GM19239 (cell line): ENCODE data around the gene CDH24.

Source experiments
- DNase-seq: peaks from one replicate; pipeline ENCODE4 v3.0.0; 2011; ENCODE audit warnings: low spot score; ENCODE audit not compliant: insufficient read length
- FAIRE-seq: peaks from 2 replicates; lab custom pipeline; 2011; peaks lifted over from hg19 to GRCh38; lab: Jason Lieb, UNC

The CDH24 gene

DNA sequence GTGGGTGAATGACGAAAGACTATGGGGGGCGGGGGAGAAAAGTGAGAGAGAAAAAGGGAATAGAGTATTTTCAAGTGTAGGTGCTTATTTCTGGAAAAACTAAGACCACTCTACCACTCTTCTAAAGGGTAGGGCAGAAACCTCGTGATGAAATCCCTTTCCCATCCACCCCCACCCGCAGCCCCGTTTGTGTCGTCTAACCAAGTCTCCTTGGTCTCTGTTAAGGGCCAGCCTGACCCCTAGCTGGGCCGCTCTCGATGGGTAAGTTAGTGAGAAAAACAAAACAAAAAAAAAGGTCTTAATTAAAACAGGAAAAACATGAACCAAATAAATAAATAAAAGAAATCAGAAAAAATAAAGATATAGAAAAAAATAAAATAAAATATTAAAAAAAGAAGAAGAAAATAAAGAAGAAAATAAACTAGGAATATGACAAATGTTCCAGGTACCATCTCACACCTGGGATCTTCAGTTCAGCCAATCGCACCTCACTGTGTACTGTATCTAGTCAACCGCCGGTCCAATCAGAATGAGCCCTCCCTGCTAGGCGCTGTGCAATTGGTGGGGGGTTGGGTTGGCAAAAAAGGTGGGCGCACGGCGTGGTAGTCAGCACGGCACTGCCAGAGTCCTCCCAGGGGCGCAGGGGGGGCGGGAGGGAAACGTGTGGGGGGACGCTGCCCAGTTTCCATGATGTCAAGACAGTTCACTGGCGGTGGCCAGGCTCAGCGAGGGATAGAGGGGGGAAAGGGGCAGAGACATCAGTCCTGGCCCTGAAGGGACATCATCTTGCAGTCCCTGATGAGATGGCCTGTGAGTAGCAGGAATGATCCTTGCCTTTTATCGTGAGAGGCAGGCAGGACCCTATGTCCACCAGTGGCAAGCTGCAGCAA is 9.8 kb upstream of the CDH24 start:
- no peak for DNase-seq
- FAIRE-seq: no peak

DNA sequence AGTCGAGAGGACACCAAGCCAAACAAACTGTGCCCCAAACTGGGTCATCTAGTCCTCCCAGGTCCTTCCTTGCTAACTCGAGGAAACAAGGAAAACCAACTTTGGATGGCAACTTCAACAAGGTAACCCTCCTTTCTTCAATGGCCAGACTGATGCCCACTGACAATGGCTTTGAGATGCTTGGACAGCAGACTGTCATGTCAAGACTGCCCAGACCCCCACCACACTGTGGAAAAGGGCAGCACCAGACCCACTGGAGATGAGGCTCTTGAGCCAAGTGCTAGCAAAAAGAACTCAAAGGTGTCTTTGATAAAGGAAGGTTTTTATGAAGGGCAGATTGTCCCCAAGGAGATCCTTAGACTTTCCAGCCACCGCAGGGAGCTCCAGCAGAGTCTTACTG is 9.0 kb upstream of the CDH24 start:
- no peak for FAIRE-seq
- DNase-seq: no peak

DNA sequence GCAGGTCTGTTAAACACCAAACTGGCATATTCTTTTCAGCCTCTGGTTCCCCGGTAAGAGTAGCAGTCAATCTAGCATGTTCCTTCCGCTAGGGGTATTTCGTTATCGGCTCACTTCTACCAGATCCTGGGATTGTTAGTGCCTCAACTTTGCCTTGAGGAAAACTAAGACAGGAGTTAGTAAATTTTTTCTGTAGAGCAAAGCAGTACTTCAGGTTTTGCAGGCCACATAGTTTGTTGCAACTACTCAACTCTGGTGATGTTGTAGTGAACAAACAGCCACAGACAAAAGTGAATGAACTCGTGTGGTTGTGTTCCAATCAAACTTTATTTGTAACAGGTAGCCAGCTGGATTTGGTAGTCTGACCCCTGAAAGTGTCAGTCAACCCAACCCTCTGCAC is 6.3 kb upstream of the CDH24 start:
- DNase-seq (no peak), FAIRE-seq (no peak)

DNA sequence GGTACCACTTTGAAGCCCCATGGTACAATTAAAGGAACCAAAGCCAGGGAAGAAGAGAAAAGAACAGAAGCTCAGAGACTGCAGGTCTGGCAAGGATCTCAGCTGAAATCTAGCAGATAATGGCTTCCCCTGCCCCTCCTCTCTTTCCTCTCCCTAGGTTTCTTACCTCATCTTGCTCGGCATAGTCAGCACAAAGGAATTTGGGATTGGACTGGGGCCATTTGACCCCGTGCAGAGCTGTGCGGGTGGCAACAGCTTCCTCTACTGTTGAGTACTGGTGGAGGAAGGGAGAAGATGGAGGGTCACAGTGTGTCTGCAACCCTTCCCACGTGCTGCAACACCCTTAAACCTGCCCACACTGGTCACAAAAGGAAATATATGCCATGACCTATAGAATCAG is 4.7 kb upstream of the CDH24 start:
- FAIRE-seq (no peak), DNase-seq (no peak)

DNA sequence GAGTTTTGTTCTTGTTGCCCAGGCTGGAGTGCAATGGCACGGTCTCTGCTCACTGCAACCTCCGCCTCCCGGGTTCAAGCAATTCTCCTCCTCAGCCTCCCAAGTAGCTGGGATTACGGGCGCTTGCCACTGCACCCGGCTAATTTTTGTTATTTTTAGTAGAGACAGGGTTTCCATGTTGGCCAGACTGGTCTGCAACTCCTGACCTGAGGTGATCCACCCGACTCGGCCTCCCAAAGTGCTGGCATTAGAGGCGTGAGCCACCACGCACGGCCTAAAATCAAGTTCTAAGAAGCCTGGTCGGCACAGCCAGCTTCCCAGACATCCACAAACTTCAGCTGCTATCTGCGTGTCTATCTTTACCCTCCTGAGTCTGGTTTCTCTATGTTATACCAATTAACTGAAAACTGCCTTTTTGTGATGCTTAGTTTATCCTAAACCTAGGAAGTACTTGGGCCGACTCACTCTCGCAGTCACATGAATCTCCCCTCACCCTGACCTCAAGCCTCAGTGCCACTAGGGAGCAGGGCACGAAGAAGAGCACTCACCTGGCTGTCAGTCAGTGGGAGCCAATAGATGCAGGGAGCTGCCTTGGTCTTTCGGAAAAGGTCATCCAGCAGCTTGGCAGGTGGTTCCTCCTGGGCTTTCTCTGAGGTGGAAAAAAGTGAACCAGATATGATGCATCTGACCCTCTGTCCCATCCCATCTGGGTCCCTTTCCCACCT is 3.4 kb upstream of the CDH24 start:
- FAIRE-seq: no peak

DNA sequence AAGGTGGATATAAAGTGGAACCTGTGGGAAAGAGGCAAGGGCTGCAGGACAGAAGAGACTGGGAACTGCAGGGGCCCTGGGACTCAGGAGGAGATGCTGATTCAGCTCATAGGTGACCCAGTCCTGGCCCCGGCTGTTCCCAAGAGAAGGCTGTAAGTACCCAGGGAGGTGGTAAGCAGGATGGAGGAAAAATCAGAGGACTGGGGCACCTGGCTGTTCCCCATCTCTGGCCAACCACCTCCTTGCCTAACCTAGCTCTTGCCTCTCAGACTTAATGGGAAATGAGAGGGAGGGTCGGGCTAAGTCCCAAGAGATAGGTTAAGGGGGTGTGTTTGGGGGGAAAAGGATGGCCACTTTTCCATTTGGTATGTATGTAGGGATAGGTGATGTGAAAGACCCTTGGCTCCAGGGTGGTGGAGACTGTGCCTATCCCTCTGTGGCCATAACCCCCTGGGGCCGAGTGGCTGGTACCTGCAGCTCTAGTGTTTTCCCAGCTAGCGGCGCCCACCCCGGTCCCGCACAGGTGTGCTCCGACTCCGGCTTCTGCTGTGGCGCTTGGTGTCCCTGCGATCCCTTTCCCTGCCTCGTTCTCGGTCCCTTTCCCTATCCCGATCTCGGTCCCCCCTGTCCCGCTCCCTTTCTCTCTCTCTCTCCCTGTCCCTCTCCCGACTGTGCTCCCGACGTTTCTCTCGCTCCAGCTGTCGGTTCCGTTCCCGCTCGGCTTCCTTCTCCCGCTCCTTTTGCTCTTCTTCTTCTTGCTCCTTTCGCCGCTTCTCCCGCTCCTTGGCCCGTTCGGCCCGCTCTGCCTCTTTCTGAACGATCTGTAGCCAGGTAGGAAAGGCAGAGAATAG is 1.6 kb upstream of the CDH24 start:
- no peak for FAIRE-seq
- DNase-seq: no peak

More for the DNA sequence above, 3.4 kb upstream of the CDH24 start:
- DNase-seq: no peak

DNA sequence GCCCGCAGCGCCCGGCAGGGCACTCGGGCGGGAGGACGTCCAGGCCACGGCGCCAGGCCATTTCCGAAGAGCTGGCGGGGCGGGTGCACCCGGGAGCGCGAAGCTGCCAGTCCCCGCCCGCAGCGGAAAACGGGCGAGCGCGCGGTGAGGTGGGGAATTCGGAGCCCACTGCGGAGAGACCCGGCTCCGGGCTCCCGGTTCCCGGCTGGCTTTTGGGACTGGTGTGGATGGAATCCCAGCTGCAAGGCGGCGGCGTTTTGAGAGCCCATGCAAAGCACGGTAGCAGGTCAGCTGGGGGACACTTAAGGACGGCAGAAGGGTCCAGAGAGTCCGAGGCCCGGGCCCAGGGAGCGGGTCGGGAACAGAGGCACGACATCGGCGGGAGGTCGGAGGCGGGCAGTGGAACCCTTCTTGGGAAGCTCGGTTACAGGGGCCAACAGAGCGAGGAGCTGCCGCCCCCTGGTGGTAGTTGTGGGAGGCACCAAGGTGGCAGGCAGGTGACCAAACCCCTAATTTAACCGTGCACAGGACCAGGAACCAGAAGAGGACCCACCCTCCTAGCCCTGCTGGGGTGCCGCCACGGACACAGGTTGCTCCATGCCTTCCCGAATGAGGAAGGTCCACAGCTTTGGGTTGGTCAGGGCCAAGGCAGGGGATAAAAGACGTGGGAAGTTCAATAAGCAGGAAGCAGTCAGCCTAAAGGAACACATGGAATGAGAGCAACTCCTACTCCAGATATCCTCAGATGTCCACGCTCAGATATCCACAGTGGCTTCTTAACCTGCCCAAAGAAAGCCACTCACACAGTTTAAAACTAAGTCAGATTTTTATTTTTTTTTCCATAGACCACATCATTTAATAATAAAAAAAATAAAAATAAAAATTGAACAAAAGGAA is 685 bp upstream of the CDH24 start:
- FAIRE-seq (peak; percentile 85), DNase-seq (peak; percentile 98)

DNA sequence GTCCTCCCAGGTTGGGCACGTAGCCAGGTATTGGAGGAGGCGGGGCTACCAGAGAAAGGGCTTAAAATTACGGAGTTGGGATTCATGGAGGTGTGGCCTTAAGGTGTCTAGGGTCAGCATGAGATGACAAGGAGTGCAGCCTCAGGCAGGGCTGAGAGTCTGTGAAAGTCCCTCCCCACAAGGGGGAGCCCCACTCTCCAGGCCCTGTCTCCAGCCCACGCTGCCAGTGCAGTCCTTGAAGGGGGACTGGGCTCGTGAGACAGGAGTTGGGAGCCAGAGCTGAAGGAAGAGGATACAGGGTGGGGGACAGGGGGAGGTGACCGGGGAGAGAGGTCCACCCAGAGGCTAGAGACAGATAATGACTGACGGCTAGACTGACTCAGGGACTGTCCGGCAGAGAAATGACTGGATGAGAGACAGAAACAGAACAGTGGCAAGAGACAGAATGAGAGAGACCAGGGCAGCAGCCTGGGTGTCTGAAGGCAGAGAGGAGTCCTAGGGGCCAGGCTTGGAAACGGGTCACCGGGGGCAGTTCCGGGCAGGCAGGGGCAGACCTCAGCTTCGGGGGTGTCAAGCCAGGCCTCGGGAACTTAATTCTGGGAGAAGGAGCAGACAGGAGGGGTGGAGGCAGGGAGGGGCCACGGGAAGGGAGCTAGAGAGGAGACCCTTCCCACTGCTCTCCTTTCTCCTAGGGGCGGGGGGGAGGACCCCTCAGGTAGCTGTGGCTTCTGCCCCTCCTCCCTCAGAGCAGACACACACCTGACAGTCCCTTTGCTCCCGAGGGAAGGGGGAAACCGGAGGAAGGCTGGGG is 970 bp downstream of the CDH24 start:
- DNase-seq: peak; percentile 98
- FAIRE-seq: peak; percentile 93

DNA sequence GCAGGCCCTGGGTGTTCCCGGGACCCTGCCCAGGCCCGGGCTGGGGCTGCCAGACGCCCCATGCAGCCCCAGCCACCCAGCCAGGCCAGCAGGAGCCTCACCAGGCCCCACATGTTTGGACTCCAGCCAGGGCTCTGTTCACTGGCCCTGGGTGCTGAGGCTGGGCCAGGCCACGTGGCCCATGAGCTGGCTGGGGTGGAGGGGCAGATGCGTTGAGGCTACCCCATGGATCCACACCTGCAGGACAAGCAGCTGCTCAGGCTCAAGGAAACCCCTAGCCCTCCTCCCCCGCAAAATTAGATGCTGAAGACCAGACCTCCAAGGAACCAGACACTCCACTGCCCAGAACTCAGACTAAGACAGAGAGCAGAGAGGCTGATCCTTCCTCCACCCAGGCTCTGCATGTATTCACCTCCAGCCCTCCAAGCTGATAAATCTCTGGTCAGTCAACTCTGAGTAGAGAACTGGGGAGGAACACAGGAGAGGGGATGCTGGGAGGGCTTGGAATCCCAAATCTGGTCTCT is 1.6 kb downstream of the CDH24 start:
- FAIRE-seq: no peak
- no peak for DNase-seq

DNA sequence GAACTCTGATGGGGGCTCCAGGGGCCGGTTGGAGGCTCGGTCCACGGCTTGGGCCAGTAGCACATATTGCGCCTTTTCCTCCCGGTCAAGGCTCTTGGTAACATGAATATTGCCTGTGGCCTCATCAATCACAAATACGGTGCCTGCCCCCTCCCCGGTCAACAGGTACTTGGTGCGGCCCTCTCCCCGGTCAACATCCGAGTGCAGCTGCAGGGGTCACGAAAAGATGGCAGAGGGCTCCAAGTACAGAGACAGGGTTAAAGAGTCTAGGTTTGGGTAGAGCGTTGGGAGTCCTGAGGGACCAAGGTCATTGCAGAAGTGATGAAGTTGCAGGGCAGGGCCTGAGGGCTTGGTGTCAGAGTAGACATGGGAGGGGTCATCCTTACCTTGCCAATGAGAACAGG is 2.2 kb downstream of the CDH24 start:
- DNase-seq (no peak), FAIRE-seq (no peak)

DNA sequence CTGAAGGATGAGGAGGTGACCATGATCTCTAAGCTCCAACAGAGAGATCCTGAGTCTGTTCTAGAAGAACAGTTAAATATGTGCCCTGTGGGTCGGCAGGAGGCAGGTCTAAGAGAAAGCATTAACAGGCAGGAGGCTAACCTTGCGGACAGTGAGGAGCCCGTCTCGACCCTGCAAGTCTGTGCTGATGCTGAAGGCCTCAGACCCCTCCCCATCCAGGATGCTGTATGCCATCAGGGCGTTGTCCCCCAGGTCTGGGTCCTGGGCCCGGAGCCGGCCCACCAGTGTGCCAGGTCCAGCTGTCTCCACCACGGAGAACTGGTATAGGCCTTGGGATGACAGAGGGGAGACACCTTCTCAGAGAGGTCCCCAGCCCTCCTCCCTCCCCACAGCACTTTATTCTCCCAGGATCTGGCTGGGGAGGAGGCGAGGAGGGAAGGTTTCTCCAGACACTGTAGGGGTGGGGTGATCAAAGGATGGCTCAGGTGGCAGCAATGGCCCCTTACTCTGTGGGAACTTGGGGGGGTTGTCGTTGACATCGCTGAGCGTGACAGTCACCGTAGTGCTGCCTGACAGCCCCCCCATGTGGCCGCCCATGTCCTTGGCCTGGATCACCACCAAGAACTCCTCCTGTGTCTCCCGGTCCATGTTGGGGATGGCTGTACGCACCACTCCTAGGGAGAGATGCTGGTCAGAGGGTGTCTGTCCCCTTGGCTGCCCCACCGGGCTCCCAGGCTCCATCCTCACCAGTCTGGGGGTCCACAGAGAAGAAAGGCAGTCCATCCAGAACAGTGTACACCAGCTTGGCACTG is 3.1 kb downstream of the CDH24 start:
- no peak for FAIRE-seq
- DNase-seq: no peak

DNA sequence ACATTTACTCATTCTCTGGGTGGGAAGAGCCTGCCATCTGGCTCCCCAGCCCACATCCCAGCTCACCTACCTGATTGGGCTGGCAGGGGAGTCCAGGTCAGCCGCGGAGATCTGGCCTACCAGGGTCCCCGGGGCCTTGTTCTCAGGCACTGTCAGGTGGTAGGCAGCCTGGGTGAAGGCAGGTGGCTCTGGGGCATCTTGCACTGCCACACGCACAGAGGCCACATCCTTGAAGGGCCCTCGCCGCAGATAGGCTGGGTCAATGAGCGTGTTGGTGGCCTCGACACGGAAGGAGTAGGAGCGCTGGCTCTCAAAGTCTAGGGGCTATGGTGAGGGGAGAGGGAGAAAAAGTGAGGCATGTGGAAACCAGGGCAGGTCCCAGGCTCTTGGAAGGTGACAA is 3.9 kb downstream of the CDH24 start:
- no peak for FAIRE-seq
- DNase-seq: no peak

DNA sequence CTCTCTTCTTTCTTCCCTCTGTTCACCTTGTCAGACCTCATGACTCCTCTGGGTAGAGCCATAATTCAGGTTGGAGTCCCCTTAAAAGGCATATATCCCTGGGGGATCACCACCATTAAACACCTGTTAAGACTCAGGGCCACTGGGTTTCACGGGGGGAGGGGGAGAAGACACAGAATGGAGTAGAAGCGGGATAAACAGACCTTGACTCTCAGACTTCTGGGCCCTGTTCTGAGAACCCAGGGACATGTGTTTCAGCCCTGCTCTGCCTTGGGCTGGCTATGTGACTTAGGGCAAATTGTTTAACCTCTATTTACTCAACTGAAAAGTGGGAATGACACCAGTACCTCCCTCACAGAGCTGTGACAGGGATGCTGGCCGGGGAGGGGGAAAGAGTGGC is 4.6 kb downstream of the CDH24 start:
- FAIRE-seq: no peak

DNA sequence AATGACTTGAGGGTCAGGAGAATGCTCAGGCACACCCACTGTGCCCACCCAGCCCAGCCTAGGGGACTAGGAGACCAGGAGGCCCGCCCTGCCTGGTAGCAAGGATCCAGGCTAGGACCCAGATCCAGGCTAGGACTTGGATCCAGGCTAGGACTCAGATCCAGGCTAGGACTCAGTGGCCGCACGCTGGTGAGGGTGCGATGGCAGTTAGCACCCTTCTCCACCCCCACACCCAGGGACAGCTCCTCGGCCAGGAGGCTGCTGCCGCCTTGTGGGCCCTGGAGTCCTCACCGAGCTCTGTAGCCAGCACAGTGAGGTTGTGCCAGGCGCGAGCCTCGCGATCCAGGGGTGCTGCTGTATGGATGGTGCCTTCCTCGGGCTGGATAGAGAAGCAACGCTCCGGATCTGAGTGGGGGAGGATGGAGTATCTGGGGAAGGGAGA is 5.1 kb downstream of the CDH24 start:
- FAIRE-seq (no peak), DNase-seq (no peak)

More for the DNA sequence above, 4.6 kb downstream of the CDH24 start:
- no peak for DNase-seq

DNA sequence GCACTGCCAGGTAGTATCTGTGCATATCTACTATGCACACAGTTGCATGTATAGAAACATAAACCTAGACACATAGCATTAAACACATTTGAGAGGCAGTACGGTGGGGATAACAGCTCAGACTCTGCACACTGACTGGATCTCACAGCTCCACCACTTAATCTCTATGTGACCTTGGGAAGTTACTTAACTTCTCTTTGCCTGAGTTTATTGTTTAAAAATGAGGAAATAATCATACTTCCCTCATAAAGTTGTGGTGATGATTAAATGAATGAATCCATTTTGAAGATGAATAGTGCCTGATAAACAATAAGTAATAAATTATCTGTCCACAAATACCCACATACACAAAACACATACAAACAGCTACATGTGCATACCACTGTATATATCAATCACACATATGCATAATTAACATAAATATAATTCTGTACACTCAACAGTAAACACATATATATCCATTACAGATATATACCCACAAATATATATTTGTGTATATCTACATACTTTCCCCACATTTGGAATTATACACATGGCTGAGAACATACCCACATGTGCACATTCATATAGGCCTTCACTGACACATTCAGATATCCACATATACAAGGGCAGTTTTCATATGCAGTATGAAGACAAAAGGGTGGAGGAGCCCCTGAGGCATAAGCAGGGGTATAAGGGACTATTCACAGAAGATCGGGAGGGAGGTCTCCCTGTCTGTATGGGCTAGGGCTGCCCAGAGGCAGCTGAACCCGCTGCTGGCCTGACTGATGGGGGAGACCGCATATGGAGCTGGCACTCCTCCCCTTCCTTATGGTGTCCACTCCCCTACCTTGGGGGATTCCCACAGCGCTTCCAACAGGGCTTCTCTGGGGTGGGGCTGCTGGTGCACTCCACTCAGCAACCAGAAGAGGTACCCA is 5.9 kb downstream of the CDH24 start:
- DNase-seq: no peak
- FAIRE-seq: no peak

DNA sequence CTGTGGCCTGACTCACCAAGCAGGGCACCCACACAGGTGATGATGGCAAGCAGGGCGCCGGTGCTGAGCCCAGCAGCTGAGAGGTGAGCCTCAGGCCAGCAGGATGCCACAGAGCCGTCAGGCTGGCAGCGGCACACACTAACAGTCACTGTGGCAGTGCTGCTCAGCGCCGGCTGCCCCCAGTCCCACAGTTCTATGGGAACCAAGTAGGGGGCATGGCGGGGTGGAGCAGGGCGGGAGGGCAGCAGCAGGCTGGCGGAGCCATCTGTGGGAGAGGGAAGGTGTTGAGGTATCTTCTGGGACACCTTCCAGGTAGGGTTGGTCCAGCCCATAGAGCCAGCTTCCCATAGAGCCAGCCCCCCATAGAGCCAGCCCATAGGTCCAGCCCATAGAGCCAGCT is 8.3 kb downstream of the CDH24 start:
- DNase-seq: no peak
- FAIRE-seq: no peak
